Liver (tissue), 3 donors: ENCODE data around the gene POMT2.

Experiments used
- CTCF ChIP-seq: fragments of 150-350 bp; IDR thresholded peaks from 2 replicates; pipeline ENCODE4 v1.5.1; 2017; ENCODE audit warnings: improper control_type of control experiment, low read depth, low read length; ENCODE audit not compliant: missing input control
- JUND ChIP-seq, 2 donors: IDR thresholded peaks; 2 replicates each; pipeline ENCODE4 v1.6.1; 2016; ENCODE audit warnings: antibody characterized with exemption in 2 of 2
- RXRA ChIP-seq, 2 donors: IDR thresholded peaks; 2 replicates each; pipeline ENCODE4 v1.6.1; 2017 to 2018; ENCODE audit warnings: antibody characterized with exemption in 2 of 2, mild to moderate bottlenecking in 1 of 2
- SP1 ChIP-seq: IDR thresholded peaks from 2 replicates; pipeline ENCODE4 v1.6.1; 2018; ENCODE audit warnings: antibody characterized with exemption, mild to moderate bottlenecking
- ZBTB33 ChIP-seq: IDR thresholded peaks from 2 replicates; pipeline ENCODE4 v1.6.1; 2016; ENCODE audit warnings: antibody characterized with exemption
- donor health status: healthy.
- donor health status: healthy.

GRCh38 chr14:77275601-77276017, 45.1 kb downstream of the POMT2 start:
- TF ChIP-seq ZBTB33, result no peak
- TF ChIP-seq SP1, result no peak
- TF ChIP-seq CTCF, result no peak
- TF ChIP-seq JUND (IDR thresholded peaks at IDR 0.05), result no peak
- no peak for TF ChIP-seq RXRA (IDR thresholded peaks at IDR 0.05)
